ENCODE results near the gene FBXO21. TPM values are rescaled to one million over a fixed set of nuclear protein-coding genes. Genes with fewer than 3 reads are reported as not detected.
"Not testable (repeated sequence)": the region's sequence is repeated elsewhere in the genome, so short reads cannot be mapped to it uniquely, and the experiment has no call there.

FBXO21 gene
- 92.8 TPM for total RNA-seq

DNA sequence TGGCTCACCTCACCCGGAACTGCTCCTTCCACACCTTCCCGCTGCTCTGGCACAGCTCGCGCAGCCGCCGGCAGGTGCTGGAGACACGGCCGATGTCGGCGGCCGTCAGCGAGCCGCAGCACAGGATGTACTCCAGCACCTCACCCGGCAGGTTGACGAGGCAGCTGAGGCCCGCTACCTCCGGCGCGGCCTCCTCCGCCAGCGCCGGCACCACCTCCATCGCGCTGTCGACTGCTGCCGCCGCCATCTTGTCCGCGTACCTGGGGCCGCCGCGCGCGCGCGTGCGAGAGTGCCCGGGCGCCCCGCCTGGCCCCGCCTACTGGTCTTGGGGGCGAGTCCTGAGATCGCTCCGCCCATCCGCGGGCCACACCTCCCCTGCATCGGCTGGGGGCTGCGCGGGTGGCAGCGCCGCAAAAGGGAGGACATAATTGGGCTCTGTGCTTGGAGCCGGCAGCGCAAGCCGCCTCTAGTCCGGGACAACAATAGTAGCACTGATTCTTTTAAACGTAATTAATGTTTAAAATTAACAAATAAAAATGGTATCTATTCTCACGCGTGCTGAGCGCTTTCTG lies at the start of gene FBXO21:
TSS of gene FBXO21 (minus strand) at position 261 of the 572 bp plus-strand sequence. CDS start at position 247, 14 bp downstream.
- Histone ChIP-seq H3K4me1 (ENCODE audit: insufficient read depth, low read length) (peaks cover 20% of the 10 kb centered on the region), H3K9me3 (ENCODE audit: low read depth, low read length) (no peaks in the 10 kb centered on the region), H3K27me3 (ENCODE audit: insufficient read depth, low read length) (peaks cover 2% of the 10 kb centered on the region), H3K4me3 (ENCODE audit: low read length) (peak within 1 kb of the TSS; percentile 73)

DNA sequence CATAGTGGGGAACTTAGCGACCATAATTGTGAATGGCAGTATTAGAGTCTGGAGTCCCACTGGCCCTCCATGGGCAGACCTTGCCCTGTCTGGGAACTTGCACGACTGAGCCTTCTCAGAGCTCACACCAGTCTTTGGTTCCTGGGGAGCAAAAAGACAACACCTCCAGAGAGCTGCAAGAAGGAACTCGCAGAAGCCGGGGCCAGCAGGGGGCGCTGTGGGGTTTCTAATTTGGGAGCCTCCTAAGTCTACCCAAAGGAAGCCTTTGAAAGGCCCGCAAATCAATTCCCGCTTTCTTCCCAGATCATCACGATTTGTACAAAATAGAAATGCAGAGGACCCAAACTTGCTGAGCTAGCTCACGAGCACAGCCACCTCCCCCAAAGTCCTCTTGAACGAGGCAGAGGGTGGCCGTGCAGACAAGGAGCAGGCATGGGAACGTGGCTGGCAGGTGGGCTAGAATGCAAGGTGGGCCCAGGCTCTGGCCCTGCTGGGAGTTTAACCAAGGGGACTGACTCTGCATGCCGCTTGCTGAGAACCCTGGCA lies 46.3 kb upstream of the FBXO21 start:
- no peaks in the 10 kb centered on the region for H3K27me3 ChIP-seq (ENCODE audit: insufficient read depth, low read length)
- H3K4me1 ChIP-seq (ENCODE audit: insufficient read depth, low read length), result no peaks in the 10 kb centered on the region
- H3K9me3 ChIP-seq (ENCODE audit: low read depth, low read length), result no peaks in the 10 kb centered on the region
- H3K4me3 ChIP-seq (ENCODE audit: low read length), result no peak overlapping the region

DNA sequence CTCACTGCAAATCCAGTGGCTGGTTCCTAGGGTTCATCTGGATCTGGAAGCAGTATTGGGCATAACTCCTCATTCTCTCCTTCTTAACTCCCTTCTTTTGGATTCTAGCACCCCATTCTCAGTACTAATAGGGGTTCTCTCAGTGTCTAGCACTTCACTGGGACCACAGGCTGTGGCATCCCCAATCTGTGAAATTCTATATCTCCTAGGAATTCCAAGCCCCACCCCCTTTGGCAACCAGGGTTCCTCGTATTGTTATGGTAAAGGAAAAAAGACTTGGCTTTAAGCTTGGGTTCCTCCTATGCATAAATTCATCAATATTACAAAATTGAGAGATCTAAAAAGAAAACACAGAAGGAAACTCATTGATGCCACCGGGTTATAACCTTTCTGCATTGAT lies 45.0 kb upstream of the FBXO21 start:
- no peaks in the 10 kb centered on the region for H3K9me3 ChIP-seq (ENCODE audit: low read depth, low read length)
- no peaks in the 10 kb centered on the region for H3K4me1 ChIP-seq (ENCODE audit: insufficient read depth, low read length)
- no peaks in the 10 kb centered on the region for H3K27me3 ChIP-seq (ENCODE audit: insufficient read depth, low read length)
- H3K4me3 ChIP-seq (ENCODE audit: low read length), result no peak overlapping the region

DNA sequence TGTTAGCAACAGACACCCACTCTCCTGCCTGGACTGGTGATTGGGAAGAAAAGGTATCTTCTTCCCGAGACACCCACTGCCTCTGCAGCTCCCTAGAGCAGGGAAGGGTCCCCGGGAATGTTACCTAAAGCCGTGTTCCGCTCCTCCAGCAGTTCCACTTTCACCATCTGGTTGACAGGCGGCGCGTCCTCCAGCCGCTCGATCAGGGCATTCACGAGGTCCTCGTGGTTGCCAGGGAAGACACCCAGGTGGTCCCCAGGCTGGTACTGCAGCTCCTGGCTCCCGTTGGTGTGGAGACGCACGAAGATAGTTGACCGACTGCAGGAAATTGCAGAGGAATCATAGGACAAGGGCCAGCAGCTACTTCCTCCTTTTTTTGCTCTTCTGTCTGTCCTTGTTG lies 44.2 kb upstream of the FBXO21 start:
- H3K27me3 ChIP-seq (ENCODE audit: insufficient read depth, low read length), result no peaks in the 10 kb centered on the region
- no peaks in the 10 kb centered on the region for H3K4me1 ChIP-seq (ENCODE audit: insufficient read depth, low read length)

GRCh38 chr12:117231750-117232149 lies 41.5 kb upstream of the FBXO21 start:
- no peaks in the 10 kb centered on the region for H3K4me1 ChIP-seq (ENCODE audit: insufficient read depth, low read length)
- H3K27me3 ChIP-seq (ENCODE audit: insufficient read depth, low read length), result no peaks in the 10 kb centered on the region
- no peak overlapping the region for H3K4me3 ChIP-seq (ENCODE audit: low read length)
- no peaks in the 10 kb centered on the region for H3K9me3 ChIP-seq (ENCODE audit: low read depth, low read length)

More for the DNA sequence above, 44.2 kb upstream of the FBXO21 start:
- Histone ChIP-seq H3K9me3 (ENCODE audit: low read depth, low read length) (no peaks in the 10 kb centered on the region), H3K4me3 (ENCODE audit: low read length) (no peak overlapping the region)

GRCh38 chr12:117228239-117228638 lies 38.0 kb upstream of the FBXO21 start:
- no peak overlapping the region for H3K4me3 ChIP-seq (ENCODE audit: low read length)
- H3K4me1 ChIP-seq (ENCODE audit: insufficient read depth, low read length), result no peaks in the 10 kb centered on the region
- no peaks in the 10 kb centered on the region for H3K27me3 ChIP-seq (ENCODE audit: insufficient read depth, low read length)
- H3K9me3 ChIP-seq (ENCODE audit: low read depth, low read length), result no peaks in the 10 kb centered on the region

- no peak overlapping the region for H3K4me3 ChIP-seq (ENCODE audit: low read length)
- H3K9me3 ChIP-seq (ENCODE audit: low read depth, low read length), result no peaks in the 10 kb centered on the region
- H3K4me1 ChIP-seq (ENCODE audit: insufficient read depth, low read length), result no peaks in the 10 kb centered on the region
- H3K27me3 ChIP-seq (ENCODE audit: insufficient read depth, low read length), result no peaks in the 10 kb centered on the region
Observed at GRCh38 chr12:117227000-117227653, 36.9 kb upstream of the FBXO21 start.

- Histone ChIP-seq H3K9me3 (ENCODE audit: low read depth, low read length) (no peaks in the 10 kb centered on the region), H3K27me3 (ENCODE audit: insufficient read depth, low read length) (no peaks in the 10 kb centered on the region), H3K4me3 (ENCODE audit: low read length) (no peak overlapping the region), H3K4me1 (ENCODE audit: insufficient read depth, low read length) (no peaks in the 10 kb centered on the region)
Observed at GRCh38 chr12:117226505-117226904, 36.2 kb upstream of the FBXO21 start.

- H3K4me3 ChIP-seq (ENCODE audit: low read length), result no peak overlapping the region
- H3K27me3 ChIP-seq (ENCODE audit: insufficient read depth, low read length), result no peaks in the 10 kb centered on the region
- no peaks in the 10 kb centered on the region for H3K9me3 ChIP-seq (ENCODE audit: low read depth, low read length)
- no peaks in the 10 kb centered on the region for H3K4me1 ChIP-seq (ENCODE audit: insufficient read depth, low read length)
Observed at GRCh38 chr12:117225179-117225578, 34.9 kb upstream of the FBXO21 start.

GRCh38 chr12:117220947-117221346 lies 30.7 kb upstream of the FBXO21 start:
- not testable (repeated sequence) for H3K9me3 ChIP-seq (ENCODE audit: low read depth, low read length); H3K4me1 ChIP-seq (ENCODE audit: insufficient read depth, low read length); H3K4me3 ChIP-seq (ENCODE audit: low read length); H3K27me3 ChIP-seq (ENCODE audit: insufficient read depth, low read length)

- H3K4me3 ChIP-seq (ENCODE audit: low read length), result no peak overlapping the region
- no peaks in the 10 kb centered on the region for H3K9me3 ChIP-seq (ENCODE audit: low read depth, low read length)
- H3K27me3 ChIP-seq (ENCODE audit: insufficient read depth, low read length), result no peaks in the 10 kb centered on the region
- H3K4me1 ChIP-seq (ENCODE audit: insufficient read depth, low read length), result no peaks in the 10 kb centered on the region
Observed at GRCh38 chr12:117218149-117218548, 27.9 kb upstream of the FBXO21 start.

DNA sequence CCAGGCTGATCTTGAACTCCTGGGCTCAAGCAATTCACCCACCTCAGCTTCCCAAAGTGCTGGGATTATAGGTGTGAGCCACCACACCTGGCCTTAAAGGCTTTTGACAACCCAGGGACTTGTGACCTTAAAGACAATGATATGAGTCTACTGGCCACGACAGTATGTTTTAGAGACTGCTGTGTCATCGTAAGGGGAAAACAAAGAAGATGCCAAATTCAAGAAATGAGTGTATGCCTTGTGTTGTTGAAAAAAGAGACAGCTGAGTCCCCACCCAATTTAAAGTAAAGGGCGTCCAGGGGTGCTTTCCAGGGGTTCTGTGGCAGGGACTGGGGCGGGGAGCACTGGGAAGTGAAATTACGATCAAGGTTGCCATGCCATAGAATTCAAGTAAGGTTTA lies 26.4 kb upstream of the FBXO21 start:
- H3K4me3 ChIP-seq (ENCODE audit: low read length), result no peak overlapping the region
- H3K27me3 ChIP-seq (ENCODE audit: insufficient read depth, low read length), result no peaks in the 10 kb centered on the region
- no peaks in the 10 kb centered on the region for H3K9me3 ChIP-seq (ENCODE audit: low read depth, low read length)
- no peaks in the 10 kb centered on the region for H3K4me1 ChIP-seq (ENCODE audit: insufficient read depth, low read length)

DNA sequence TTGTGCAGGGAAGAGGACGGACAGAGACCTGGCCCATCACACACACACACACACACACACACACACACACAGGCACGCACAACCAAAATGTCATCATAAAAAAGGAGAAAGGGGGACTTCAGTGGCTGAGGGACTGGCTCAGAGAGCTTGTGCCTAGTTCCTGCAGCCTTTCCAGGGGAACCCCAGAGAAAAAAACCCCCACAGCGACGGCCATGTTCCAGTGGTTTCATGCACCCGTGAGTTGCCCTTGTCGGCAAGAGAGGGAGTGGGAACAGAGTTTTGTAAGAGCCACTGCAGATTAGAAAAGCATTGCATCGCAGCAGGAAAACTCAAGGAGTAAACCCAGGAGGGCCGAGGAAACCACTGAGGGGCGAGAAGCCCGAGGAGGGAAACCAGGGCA lies 24.5 kb upstream of the FBXO21 start:
- no peaks in the 10 kb centered on the region for H3K27me3 ChIP-seq (ENCODE audit: insufficient read depth, low read length)
- no peak overlapping the region for H3K4me3 ChIP-seq (ENCODE audit: low read length)
- no peaks in the 10 kb centered on the region for H3K4me1 ChIP-seq (ENCODE audit: insufficient read depth, low read length)
- no peaks in the 10 kb centered on the region for H3K9me3 ChIP-seq (ENCODE audit: low read depth, low read length)

DNA sequence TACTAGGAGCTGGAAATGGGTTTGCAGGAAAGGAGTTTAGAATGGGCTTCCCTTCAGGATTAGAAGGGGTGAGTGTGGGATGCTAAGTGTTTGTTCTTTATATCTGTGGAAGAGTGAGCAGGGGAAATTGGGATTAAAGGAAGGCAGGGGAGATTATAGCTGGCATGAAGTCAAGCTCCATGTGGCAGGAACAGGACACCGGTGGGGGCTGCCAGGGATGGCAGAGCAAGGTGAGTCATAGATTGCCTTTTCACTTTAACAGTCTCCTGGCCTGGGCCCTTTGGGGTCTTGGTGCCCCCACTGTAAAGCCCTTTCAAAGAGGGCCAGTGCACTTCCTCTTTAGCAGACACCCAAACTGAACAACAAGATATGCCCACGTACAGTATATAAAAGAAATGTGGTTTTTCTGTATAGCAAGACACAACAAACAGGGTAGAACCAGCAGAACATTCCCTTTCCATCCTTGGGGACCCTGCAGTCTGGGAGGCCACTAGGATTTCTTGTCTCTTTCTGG lies 23.1 kb upstream of the FBXO21 start:
- no peaks in the 10 kb centered on the region for H3K27me3 ChIP-seq (ENCODE audit: insufficient read depth, low read length)
- no peak overlapping the region for H3K4me3 ChIP-seq (ENCODE audit: low read length)
- H3K4me1 ChIP-seq (ENCODE audit: insufficient read depth, low read length), result no peaks in the 10 kb centered on the region
- H3K9me3 ChIP-seq (ENCODE audit: low read depth, low read length), result no peaks in the 10 kb centered on the region

DNA sequence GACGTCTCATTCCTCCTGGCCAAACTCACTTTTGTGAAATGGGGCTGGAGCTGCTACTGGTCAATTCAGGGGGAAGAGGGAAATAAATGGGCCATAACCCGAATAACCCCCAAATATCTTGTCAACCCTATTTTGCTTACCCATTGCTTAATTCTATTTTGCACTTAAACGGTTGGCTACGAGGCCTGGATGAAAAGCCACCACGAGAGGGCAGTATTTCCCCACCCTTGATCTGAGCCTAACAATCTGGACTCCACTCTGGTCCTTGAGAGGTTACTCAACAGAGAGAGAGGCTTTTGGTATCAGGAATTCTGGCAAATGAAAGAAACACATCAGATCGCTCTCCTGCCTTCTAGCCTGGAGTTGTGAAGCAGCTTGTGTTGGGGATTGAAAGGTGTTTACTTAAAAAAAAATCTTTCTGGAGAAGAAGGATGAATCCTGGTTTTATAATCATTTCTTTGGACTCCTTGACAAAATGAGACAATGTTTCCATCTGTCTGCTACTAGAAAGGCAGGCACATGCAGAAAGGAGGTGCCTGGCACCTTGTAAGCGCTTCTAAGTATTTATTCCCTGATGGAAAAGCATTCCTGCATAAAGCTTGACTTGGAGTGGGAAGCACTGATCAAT lies 22.4 kb upstream of the FBXO21 start:
- Histone ChIP-seq H3K9me3 (ENCODE audit: low read depth, low read length) (no peaks in the 10 kb centered on the region), H3K4me3 (ENCODE audit: low read length) (no peak overlapping the region), H3K27me3 (ENCODE audit: insufficient read depth, low read length) (no peaks in the 10 kb centered on the region), H3K4me1 (ENCODE audit: insufficient read depth, low read length) (no peaks in the 10 kb centered on the region)
